Caco-2 (cell line): ENCODE data around the gene JMJD8. TPM values are rescaled to one million over a fixed set of nuclear protein-coding genes. Genes with fewer than 3 reads are reported as not detected.

Experiments used
- BruUV-seq: library from RNA; stranded (reverse); fragments of 400-500 nt; replicated peaks from 2 replicates; lab custom pipeline; 2021; lab: Mats Ljungman, UMichigan
- CTCF ChIA-PET: fragments of 300-600 bp; sonication (Branson Sonifier 250); formaldehyde crosslinking; loops from one replicate; lab custom pipeline; 2022; ENCODE audit warnings: antibody characterized with exemption; lab: Charles Lee
- POLR2A ChIA-PET: fragments of 300-600 bp; sonication (Branson Sonifier 250); formaldehyde crosslinking; loops from one replicate; lab custom pipeline; 2022; ENCODE audit warnings: antibody characterized with exemption; lab: Charles Lee
- DNase-seq, 2 experiments: peaks; one replicate each; pipeline versions ENCODE4 v3.0.0 to v3.0.0-alpha.2; 2020 to 2022
- H3K27me3 ChIP-seq: replicated peaks from 2 replicates; pipeline ENCODE4 v1.6.0; 2011; ENCODE audit warnings: low read length; ENCODE audit not compliant: control insufficient read depth, insufficient read depth
- H3K36me3 ChIP-seq: 2 replicates; pipeline ENCODE4 v1.5.1; 2011; ENCODE audit warnings: low read length; ENCODE audit not compliant: control insufficient read depth, insufficient read depth
- H3K4me1 ChIP-seq: fragments of 250-450 bp; sonication (Bioruptor Pico); 2 replicates; pipeline ENCODE4 v1.5.1; 2020; ENCODE audit warnings: mild to moderate bottlenecking
- H3K4me3 ChIP-seq: 2 replicates; pipeline ENCODE4 v1.5.1; 2011; ENCODE audit warnings: low read depth, mild to moderate bottlenecking, control low read depth, low read length
- H3K9me3 ChIP-seq: fragments of 250-450 bp; sonication (Bioruptor Pico); 2 replicates; pipeline ENCODE4 v1.5.1; 2020; ENCODE audit warnings: mild to moderate bottlenecking, moderate library complexity
- H3K27ac Mint-ChIP-seq: one replicate; pipeline ENCODE4 v1.8.0; 2022; ENCODE audit warnings: mixed read lengths; ENCODE audit not compliant: unreplicated experiment
- H3K27me3 Mint-ChIP-seq: one replicate; pipeline ENCODE4 v1.8.0; 2022; ENCODE audit warnings: mixed read lengths; ENCODE audit not compliant: insufficient read depth, unreplicated experiment
- H3K36me3 Mint-ChIP-seq: one replicate; pipeline ENCODE4 v1.8.0; 2022; ENCODE audit warnings: mild to moderate bottlenecking, mixed read lengths; ENCODE audit not compliant: insufficient read depth, unreplicated experiment
- H3K4me1 Mint-ChIP-seq: one replicate; pipeline ENCODE4 v1.8.0; 2022; ENCODE audit warnings: low read depth, mixed read lengths; ENCODE audit not compliant: unreplicated experiment
- H3K4me3 Mint-ChIP-seq: one replicate; pipeline ENCODE4 v1.8.0; 2022; ENCODE audit warnings: mild to moderate bottlenecking, moderate library complexity, mixed read lengths; ENCODE audit not compliant: unreplicated experiment
- H3K9me3 Mint-ChIP-seq: one replicate; pipeline ENCODE4 v1.8.0; 2022; ENCODE audit warnings: mixed read lengths; ENCODE audit not compliant: unreplicated experiment
- intact Hi-C: fragments of 100-400 bp; cut with micrococcal nuclease; formaldehyde crosslinking; loops from one replicate; pipeline ENCODE4 v1.10.0; 2022; ENCODE audit not compliant: unreplicated experiment
- total RNA-seq: library from RNA; stranded (reverse); gene quantifications from 2 replicates; pipeline ENCODE4 v1.2.3, GENCODE V29; 2022
- TF ChIP-seq, protein P1 (sequence below), 2 experiments: fragments of 200-600 bp in 1 of 2; IDR thresholded peaks; 1 replicate in 1 of 2; 2 replicates in 1 of 2; pipeline versions ENCODE4 v1.5.1 to v1.8.0; 2011 to 2022; ENCODE audit warnings: antibody characterized with exemption in 1 of 2, control low read depth in 1 of 2, inconsistent platforms in 1 of 2, low read depth in 1 of 2, low read length in 1 of 2, mild to moderate bottlenecking in 1 of 2, moderate library complexity in 1 of 2; ENCODE audit not compliant: insufficient read depth in 1 of 2, severe bottlenecking in 1 of 2, unreplicated experiment in 1 of 2

JMJD8 gene
- total RNA-seq, 1 experiment from 2014 or later: 52.4 TPM

DNA sequence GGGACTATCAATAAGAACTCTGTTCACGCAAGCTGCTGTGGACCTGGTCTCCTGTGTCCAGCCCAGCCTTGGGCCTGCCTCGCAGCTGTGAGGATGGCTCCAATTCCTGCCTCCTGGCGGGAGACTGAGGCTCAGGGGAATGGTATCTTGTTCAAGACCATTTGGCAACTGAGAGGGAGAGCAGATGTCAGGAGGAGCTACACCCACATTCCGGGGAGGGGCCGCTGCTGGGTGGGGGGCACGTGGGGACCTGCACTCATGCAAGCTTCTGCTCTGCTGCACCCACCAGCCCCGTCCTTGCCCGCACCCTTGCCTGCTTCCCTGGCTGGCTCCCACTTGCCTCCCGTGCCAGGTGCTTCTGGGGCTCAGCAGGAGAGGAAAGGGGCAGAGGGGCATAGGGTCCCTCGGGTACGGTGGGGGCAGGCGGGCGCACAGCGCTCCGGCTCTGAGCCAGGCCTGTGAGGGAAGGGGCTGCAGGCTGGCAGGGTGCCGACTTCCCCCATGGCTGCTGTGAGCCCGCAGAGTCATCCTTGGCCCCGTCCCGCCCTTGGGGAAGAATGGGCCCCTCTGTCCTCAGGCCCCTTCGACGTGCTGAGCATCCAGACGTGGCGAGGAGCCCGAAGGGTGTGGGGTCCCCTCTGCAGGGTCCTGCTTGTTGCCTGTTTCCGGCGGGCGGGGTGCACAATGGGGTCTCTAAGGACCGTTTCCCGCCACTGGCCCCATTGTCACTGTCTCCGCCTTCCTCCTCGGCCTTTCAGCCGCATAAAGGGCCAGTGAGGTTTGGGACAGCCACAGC lies 33.5 kb upstream of the JMJD8 start:
- Histone ChIP-seq H3K9me3 (no peaks in the 10 kb centered on the region), H3K4me3 (no peak overlapping the region), H3K36me3 (no peaks in the 10 kb centered on the region), H3K4me1 (peaks cover 37% of the 10 kb centered on the region), H3K27me3 (no peaks in the 10 kb centered on the region)
- BruUV-seq: no TSS peak
- no peak overlapping the region for H3K4me3 Mint-ChIP-seq
- no peak for DNase-seq
- intact Hi-C loops: loop anchor here (10.0 kb wide), 1 partner anchor 67 kb away; the partner anchor contains the start of genes CHTF18 and RPUSD1
- POLR2A ChIA-PET: no interaction called here
- peaks cover 14% of the 10 kb centered on the region for H3K36me3 Mint-ChIP-seq
- TF ChIP-seq, protein P1, sequence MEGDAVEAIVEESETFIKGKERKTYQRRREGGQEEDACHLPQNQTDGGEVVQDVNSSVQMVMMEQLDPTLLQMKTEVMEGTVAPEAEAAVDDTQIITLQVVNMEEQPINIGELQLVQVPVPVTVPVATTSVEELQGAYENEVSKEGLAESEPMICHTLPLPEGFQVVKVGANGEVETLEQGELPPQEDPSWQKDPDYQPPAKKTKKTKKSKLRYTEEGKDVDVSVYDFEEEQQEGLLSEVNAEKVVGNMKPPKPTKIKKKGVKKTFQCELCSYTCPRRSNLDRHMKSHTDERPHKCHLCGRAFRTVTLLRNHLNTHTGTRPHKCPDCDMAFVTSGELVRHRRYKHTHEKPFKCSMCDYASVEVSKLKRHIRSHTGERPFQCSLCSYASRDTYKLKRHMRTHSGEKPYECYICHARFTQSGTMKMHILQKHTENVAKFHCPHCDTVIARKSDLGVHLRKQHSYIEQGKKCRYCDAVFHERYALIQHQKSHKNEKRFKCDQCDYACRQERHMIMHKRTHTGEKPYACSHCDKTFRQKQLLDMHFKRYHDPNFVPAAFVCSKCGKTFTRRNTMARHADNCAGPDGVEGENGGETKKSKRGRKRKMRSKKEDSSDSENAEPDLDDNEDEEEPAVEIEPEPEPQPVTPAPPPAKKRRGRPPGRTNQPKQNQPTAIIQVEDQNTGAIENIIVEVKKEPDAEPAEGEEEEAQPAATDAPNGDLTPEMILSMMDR (IDR thresholded peaks at IDR 0.05; ENCODE audit: insufficient read depth in 1 of 2, low read depth in 1 of 2, low read length in 1 of 2, severe bottlenecking in 1 of 2, unreplicated experiment in 1 of 2): no peak
- no peak overlapping the region for H3K27ac Mint-ChIP-seq
- CTCF ChIA-PET: no interaction called here
- H3K4me1 Mint-ChIP-seq: peaks cover 3% of the 10 kb centered on the region
- H3K9me3 Mint-ChIP-seq: no peaks in the 10 kb centered on the region
- H3K27me3 Mint-ChIP-seq: no peaks in the 10 kb centered on the region

DNA sequence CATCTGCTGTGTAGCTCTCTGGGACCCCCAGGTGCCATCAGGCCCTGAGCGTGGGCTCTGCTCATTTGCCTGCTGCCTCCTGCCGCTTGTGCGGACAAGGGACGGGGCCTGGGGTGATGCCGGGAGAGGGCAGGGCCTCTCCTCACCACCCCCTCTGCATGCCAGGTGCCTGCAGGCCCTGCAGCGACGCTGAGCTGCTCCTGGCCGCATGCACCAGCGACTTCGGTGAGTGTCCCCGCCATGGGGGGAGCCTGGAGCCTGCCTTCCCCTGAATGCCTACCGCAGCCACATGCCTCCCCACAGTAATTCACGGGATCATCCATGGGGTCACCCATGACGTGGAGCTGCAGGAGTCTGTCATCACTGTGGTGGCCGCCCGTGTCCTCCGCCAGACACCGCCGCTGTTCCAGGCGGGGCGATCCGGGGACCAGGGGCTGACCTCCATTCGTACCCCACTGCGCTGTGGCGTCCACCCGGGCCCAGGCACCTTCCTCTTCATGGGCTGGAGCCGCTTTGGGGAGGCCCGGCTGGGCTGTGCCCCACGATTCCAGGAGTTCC lies 32.7 kb upstream of the JMJD8 start:
- peaks cover 7% of the 10 kb centered on the region for H3K4me1 Mint-ChIP-seq
- no peaks in the 10 kb centered on the region for H3K36me3 ChIP-seq
- TF ChIP-seq, protein P1 (IDR thresholded peaks at IDR 0.05; ENCODE audit: insufficient read depth in 1 of 2, low read depth in 1 of 2, low read length in 1 of 2, severe bottlenecking in 1 of 2, unreplicated experiment in 1 of 2): no peak
- POLR2A ChIA-PET: interaction anchor here (1.1 kb wide), 1 partner anchor 11 kb away, joined by 4 read pairs; no protein-coding TSS in a partner anchor
- DNase-seq: no peak
- H3K36me3 Mint-ChIP-seq: peaks cover 17% of the 10 kb centered on the region
- no peak overlapping the region for H3K27ac Mint-ChIP-seq
- CTCF ChIA-PET: no interaction called here
- intact Hi-C loops: loop anchor here (10.0 kb wide), 1 partner anchor 68 kb away; the partner anchor contains the start of genes CHTF18 and RPUSD1
- no TSS peak for BruUV-seq
- no peaks in the 10 kb centered on the region for H3K9me3 Mint-ChIP-seq
- peak overlapping the region; percentile 66 for H3K4me3 Mint-ChIP-seq
- H3K4me3 ChIP-seq: no peak overlapping the region
- H3K4me1 ChIP-seq: peaks cover 34% of the 10 kb centered on the region
- H3K27me3 Mint-ChIP-seq: no peaks in the 10 kb centered on the region
- no peaks in the 10 kb centered on the region for H3K27me3 ChIP-seq
- no peaks in the 10 kb centered on the region for H3K9me3 ChIP-seq

DNA sequence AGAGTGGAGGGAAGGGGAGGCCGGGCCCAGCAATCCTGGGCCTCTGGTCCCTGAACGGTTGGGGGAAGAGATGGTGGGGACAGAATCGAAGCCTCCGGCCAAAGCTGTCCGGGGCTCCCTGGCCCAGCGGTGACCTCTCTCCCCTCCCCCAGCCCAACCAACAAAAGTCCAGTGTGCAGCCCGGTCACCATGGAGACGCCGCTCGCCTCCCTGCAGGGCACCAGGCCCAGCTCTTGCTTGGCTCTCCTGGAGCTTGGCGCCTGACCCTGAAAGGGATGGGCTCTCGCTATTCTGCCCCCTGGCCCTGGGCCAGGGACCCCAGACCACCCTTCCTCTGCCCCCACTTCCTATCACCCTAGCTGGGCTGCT lies 32.0 kb upstream of the JMJD8 start:
- Histone ChIP-seq H3K9me3 (no peaks in the 10 kb centered on the region), H3K27me3 (no peaks in the 10 kb centered on the region), H3K36me3 (no peaks in the 10 kb centered on the region), H3K4me1 (peaks cover 30% of the 10 kb centered on the region), H3K4me3 (peak overlapping the region; percentile 29)
- Mint-ChIP-seq H3K4me3 (peak overlapping the region; percentile 66), H3K27ac (no peak overlapping the region), H3K36me3 (peaks cover 17% of the 10 kb centered on the region), H3K9me3 (no peaks in the 10 kb centered on the region), H3K4me1 (peaks cover 7% of the 10 kb centered on the region), H3K27me3 (no peaks in the 10 kb centered on the region)
- DNase-seq: no peak
- TF ChIP-seq, protein P1 (IDR thresholded peaks at IDR 0.05; ENCODE audit: insufficient read depth in 1 of 2, low read depth in 1 of 2, low read length in 1 of 2, severe bottlenecking in 1 of 2, unreplicated experiment in 1 of 2): no peak
- intact Hi-C loops: loop anchor here (10.0 kb wide), 1 partner anchor 69 kb away; the partner anchor contains the start of genes CHTF18 and RPUSD1
- ChIA-PET CTCF (interaction anchor here (0.6 to 1.7 kb wide), 5 partner anchors 9 to 72 kb away, joined by 3 to 10 read pairs (median 5); partner anchors contain the start of genes CHTF18, CIAO3 and WDR24), POLR2A (interaction anchor here (1.1 kb wide), 1 partner anchor 12 kb away, joined by 4 read pairs; no protein-coding TSS in a partner anchor)
- BruUV-seq: no TSS peak
